ENCODE data around the gene HSPA1B. TPM values are rescaled to one million over a fixed set of nuclear protein-coding genes. Genes with fewer than 3 reads are reported as not detected.
A peak's percentile ranks its signal among the peaks of the same experiment; 100 is the strongest.
"Not testable (repeated sequence)": the region's sequence is repeated elsewhere in the genome, so short reads cannot be mapped to it uniquely, and the experiment has no call there.

HSPA1B gene
- polyA plus RNA-seq, 2 of the 4 experiments (the other 2 are of a cell fraction): 70.6 to 125 TPM

- H3K4me2 ChIP-seq: peak overlapping the region; percentile 99
- POLR2A ChIA-PET: interaction anchor here (0.6 to 2.1 kb wide), 2 partner anchors 10 to 22 kb away, joined by 3 to 11 read pairs; partner anchors contain the start of genes HSPA1A, HSPA1B and HSPA1L
- no peak for FAIRE-seq
- 0% methylated on average over 1 of the region's 1 CpG for WGBS (ENCODE audit: missing lambda C conversion rate)
- TF ChIP-seq JUN (IDR thresholded peaks at IDR 0.05) (peak in 1 of 2 experiments; percentile 13; a peak in 1 of 5 replicates), KDM1A (IDR thresholded peaks at IDR 0.05; ENCODE audit: low read depth) (no peak)
- peak overlapping the region in 1 of 2 experiments; percentile 99; a peak in 4 of 6 replicates for H3K27ac ChIP-seq
- H3K9me3 ChIP-seq: no peaks in the 10 kb centered on the region
- peak overlapping the region; percentile 99 for H3K4me3 ChIP-seq
- CTCF ChIA-PET: interaction anchor here (0.7 to 1.4 kb wide), 2 partner anchors 50 to 65 kb away, joined by 3 to 6 read pairs; no protein-coding TSS in a partner anchor
- DNase-seq (ENCODE audit: low read depth in 1 of 2, low spot score in 1 of 2): no peak
- ATAC-seq: no peak
- peaks cover 20% of the 10 kb centered on the region; the same call in 2 of the 3 replicates for H3K4me1 ChIP-seq
These were observed 10.0 kb downstream of the HSPA1B start for GRCh38 chr6:31837369-31838113.

- POLR2A ChIA-PET: interaction anchor here (2.0 kb wide), 1 partner anchor 11 kb away, joined by 6 read pairs; the partner anchor contains the start of gene HSPA1B
- not testable (repeated sequence) for H3K9me3 ChIP-seq; DNase-seq (ENCODE audit: low read depth in 1 of 2, low spot score in 1 of 2); FAIRE-seq; ATAC-seq
- H3K27ac ChIP-seq: peak overlapping the region in 1 of 2 experiments; percentile 99; a peak in 3 of 6 replicates
- H3K4me1 ChIP-seq: peaks cover 20% of the 10 kb centered on the region; the same call in 2 of the 3 replicates
- H3K4me2 ChIP-seq: peak overlapping the region; percentile 99
- WGBS (ENCODE audit: missing lambda C conversion rate): 78% methylated on average over 7 of the region's 9 CpGs
- CTCF ChIA-PET: interaction anchor here (0.7 to 1.4 kb wide), 3 partner anchors 50 to 85 kb away, joined by 3 to 6 read pairs (median 3); no protein-coding TSS in a partner anchor
- peak overlapping the region; percentile 99 for H3K4me3 ChIP-seq
These were observed 10.6 kb downstream of the HSPA1B start for GRCh38 chr6:31838114-31838553.

- DNase-seq (ENCODE audit: low read depth in 1 of 2, low spot score in 1 of 2): no peak
- Histone ChIP-seq H3K4me1 (peaks cover 20% of the 10 kb centered on the region; the same call in 2 of the 3 replicates), H3K9me3 (no peaks in the 10 kb centered on the region), H3K27ac (no peak overlapping the region), H3K4me3 (peak overlapping the region; percentile 99), H3K4me2 (peak overlapping the region; percentile 99)
- TF ChIP-seq CEBPB (IDR thresholded peaks at IDR 0.05): no peak
- no peak for TF ChIP-seq CBX8 (IDR thresholded peaks at IDR 0.05)
- TF ChIP-seq RARB (CRISPR knock-in tag; IDR thresholded peaks at IDR 0.05): no peak
- TF ChIP-seq KDM5A (IDR thresholded peaks at IDR 0.05): no peak
- no peak for TF ChIP-seq E2F6 (IDR thresholded peaks at IDR 0.05; ENCODE audit: borderline replicate concordance, low read depth)
- no peak for TF ChIP-seq CTCF (IDR thresholded peaks at IDR 0.05)
- TF ChIP-seq ESRRA (IDR thresholded peaks at IDR 0.05; ENCODE audit: borderline replicate concordance, low read length): no peak
- TF ChIP-seq USF2 (IDR thresholded peaks at IDR 0.05): no peak
- TF ChIP-seq CBX2 (IDR thresholded peaks at IDR 0.05; ENCODE audit: borderline replicate concordance, low read depth): no peak
- no peak for TF ChIP-seq FOSB (CRISPR knock-in tag; IDR thresholded peaks at IDR 0.05)
- TF ChIP-seq RFX5 (IDR thresholded peaks at IDR 0.05): no peak
- TF ChIP-seq CHD4 (IDR thresholded peaks at IDR 0.05; ENCODE audit: borderline replicate concordance): no peak
- TF ChIP-seq HOXA7 (CRISPR knock-in tag; IDR thresholded peaks at IDR 0.05): no peak
- CTCF ChIA-PET: interaction anchor here (1.4 kb wide), 1 partner anchor 66 kb away, joined by 6 read pairs; no protein-coding TSS in a partner anchor
- 100% methylated on average over 3 of the region's 3 CpGs for WGBS (ENCODE audit: missing lambda C conversion rate)
- no peak for ATAC-seq
- POLR2A ChIA-PET: interaction anchor here (1.3 to 2.0 kb wide), 2 partner anchors 12 to 24 kb away, joined by 3 to 6 read pairs; partner anchors contain the start of genes HSPA1B and NEU1
- no peak for FAIRE-seq
These were observed 11.4 kb downstream of the HSPA1B start for GRCh38 chr6:31838968-31839367.

GRCh38 chr6:31839779-31840126 is 12.2 kb downstream of the HSPA1B start:
- peaks cover 20% of the 10 kb centered on the region; the same call in 2 of the 3 replicates for H3K4me1 ChIP-seq
- ChIA-PET POLR2A (interaction anchor here (1.3 to 2.0 kb wide), 2 partner anchors 12 to 23 kb away, joined by 3 to 6 read pairs; partner anchors contain the start of genes HSPA1B and NEU1), CTCF (interaction anchor here (0.7 to 1.3 kb wide), 2 partner anchors 10 to 20 kb away, joined by 3 to 4 read pairs; no protein-coding TSS in a partner anchor)
- not testable (repeated sequence) for ATAC-seq; DNase-seq (ENCODE audit: low read depth in 1 of 2, low spot score in 1 of 2); H3K27ac ChIP-seq; FAIRE-seq; H3K4me3 ChIP-seq; H3K9me3 ChIP-seq
- H3K4me2 ChIP-seq: peak overlapping the region; percentile 99; the same call in 2 of the 3 replicates
- 92% methylated on average over 8 of the region's 8 CpGs for WGBS (ENCODE audit: missing lambda C conversion rate)

Measured in A549 (cell line).